Testis (tissue), 2 donors: Measurements from ENCODE around the gene OPCML.

ENCODE experiments used
- CTCF ChIP-seq, 3 experiments: fragments of 450-650 bp in 2 of 3; fragments of 200-600 bp in 1 of 3; sonication (generic) in 1 of 3; IDR thresholded peaks; one replicate each; pipeline ENCODE4 v1.5.1; 2016 to 2019; ENCODE audit warnings: antibody characterized with exemption in 3 of 3, mild to moderate bottlenecking in 2 of 3, moderate library complexity in 1 of 3
- POLR2A ChIP-seq: fragments of 450-650 bp; IDR thresholded peaks from one replicate; pipeline ENCODE4 v1.6.1; 2017; ENCODE audit warnings: antibody characterized with exemption, mild to moderate bottlenecking, moderate library complexity

DNA sequence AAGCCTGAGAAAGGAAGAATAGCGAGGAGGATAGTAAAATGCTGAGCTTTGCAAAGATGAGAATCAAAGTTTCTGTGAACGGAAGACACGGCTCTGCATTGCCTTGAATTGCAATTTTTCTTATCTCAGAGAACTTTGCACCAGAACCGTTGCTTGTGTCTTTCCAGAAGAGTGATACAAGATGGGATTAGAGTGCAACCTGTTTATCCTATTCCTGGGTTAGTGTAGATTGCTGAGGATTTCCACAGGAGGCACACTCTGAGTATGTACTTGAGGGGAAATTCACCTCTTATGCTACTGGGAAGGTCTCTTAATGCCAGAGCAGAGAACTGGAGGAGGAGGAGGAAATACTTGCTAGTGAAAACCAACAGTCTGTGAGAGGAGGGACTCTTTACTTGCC, 377.5 kb downstream of the OPCML start:
- TF ChIP-seq POLR2A (no peak), CTCF (IDR thresholded peaks at IDR 0.05) (no peak)
